H1 (cell line): ENCODE results near the gene RDH16. TPM values are rescaled to one million over a fixed set of nuclear protein-coding genes. Genes with fewer than 3 reads are reported as not detected.

ENCODE experiments used
- CBX5 ChIP-seq: fragments of 300-800, 300-1000 bp; sonication (generic); IDR thresholded peaks from 2 replicates; pipeline ENCODE4 v1.7.1; 2016; ENCODE audit warnings: antibody characterized with exemption, low read length, low read depth
- CHD7 ChIP-seq: fragments of 300-600 bp; sonication (generic); IDR thresholded peaks from 2 replicates; pipeline ENCODE4 v1.7.1; 2012; ENCODE audit warnings: low read length, moderate library complexity, mild to moderate bottlenecking, inconsistent platforms; ENCODE audit not compliant: insufficient replicate concordance
- NANOG ChIP-seq: IDR thresholded peaks from 2 replicates; pipeline ENCODE4 v1.6.1; 2011; ENCODE audit warnings: low read length, low read depth, mild to moderate bottlenecking, inconsistent platforms; ENCODE audit not compliant: insufficient read depth, poor library complexity, severe bottlenecking
- polyA plus RNA-seq, 7 experiments: library from polyadenylated mRNA; depleted of rRNA in 3 of 7; stranded (reverse) in 5 of 7; unstranded in 2 of 7; fragments of >200 nt in 5 of 7; fragments of 200-250 nt in 2 of 7; gene quantifications; 1 replicate in 5 of 7; 2 replicates in 1 of 7; 4 replicates in 1 of 7; pipeline versions ENCODE4 v1.2.1 to v1.2.3, GENCODE V29; 2011 to 2013; ENCODE audit warnings: missing spikeins in 2 of 7, mixed read lengths in 2 of 7
- total RNA-seq: library from RNA; stranded (reverse); fragmentation: NEBNext Ultra II Directional; extraction: Animal tissue kit (Norgen Biotek cat#: 25700); gene quantifications from 2 replicates; pipeline ENCODE4 v1.2.1, GENCODE V29; 2021
- TF ChIP-seq, protein P1 (sequence below): IDR thresholded peaks from 2 replicates; pipeline ENCODE4 v1.6.1; 2011; ENCODE audit warnings: low read length, improper control_type of control experiment
- TF ChIP-seq, protein P2 (sequence below), 3 experiments: IDR thresholded peaks; 1 replicate in 2 of 3; 2 replicates in 1 of 3; pipeline versions ENCODE4 v1.5.1 to v1.6.1; 2011; ENCODE audit warnings: low read length in 3 of 3, mild to moderate bottlenecking in 3 of 3, inconsistent platforms in 2 of 3, low read depth in 1 of 3, moderate library complexity in 1 of 3; ENCODE audit not compliant: insufficient read depth in 1 of 3; ENCODE audit errors: control extremely low read depth in 1 of 3

RDH16 gene
- total and polyA plus RNA-seq, 2 of the 8 experiments (the other 6 are each of a cell fraction or from before 2014, with no cell fraction given), result 0.30 to 0.79 TPM

- TF ChIP-seq CHD7 (no peak), NANOG (no peak), CBX5 (no peak)
- TF ChIP-seq, protein P1, sequence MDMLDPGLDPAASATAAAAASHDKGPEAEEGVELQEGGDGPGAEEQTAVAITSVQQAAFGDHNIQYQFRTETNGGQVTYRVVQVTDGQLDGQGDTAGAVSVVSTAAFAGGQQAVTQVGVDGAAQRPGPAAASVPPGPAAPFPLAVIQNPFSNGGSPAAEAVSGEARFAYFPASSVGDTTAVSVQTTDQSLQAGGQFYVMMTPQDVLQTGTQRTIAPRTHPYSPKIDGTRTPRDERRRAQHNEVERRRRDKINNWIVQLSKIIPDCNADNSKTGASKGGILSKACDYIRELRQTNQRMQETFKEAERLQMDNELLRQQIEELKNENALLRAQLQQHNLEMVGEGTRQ, result no peak
- TF ChIP-seq, protein P2, sequence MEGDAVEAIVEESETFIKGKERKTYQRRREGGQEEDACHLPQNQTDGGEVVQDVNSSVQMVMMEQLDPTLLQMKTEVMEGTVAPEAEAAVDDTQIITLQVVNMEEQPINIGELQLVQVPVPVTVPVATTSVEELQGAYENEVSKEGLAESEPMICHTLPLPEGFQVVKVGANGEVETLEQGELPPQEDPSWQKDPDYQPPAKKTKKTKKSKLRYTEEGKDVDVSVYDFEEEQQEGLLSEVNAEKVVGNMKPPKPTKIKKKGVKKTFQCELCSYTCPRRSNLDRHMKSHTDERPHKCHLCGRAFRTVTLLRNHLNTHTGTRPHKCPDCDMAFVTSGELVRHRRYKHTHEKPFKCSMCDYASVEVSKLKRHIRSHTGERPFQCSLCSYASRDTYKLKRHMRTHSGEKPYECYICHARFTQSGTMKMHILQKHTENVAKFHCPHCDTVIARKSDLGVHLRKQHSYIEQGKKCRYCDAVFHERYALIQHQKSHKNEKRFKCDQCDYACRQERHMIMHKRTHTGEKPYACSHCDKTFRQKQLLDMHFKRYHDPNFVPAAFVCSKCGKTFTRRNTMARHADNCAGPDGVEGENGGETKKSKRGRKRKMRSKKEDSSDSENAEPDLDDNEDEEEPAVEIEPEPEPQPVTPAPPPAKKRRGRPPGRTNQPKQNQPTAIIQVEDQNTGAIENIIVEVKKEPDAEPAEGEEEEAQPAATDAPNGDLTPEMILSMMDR (IDR thresholded peaks at IDR 0.05; ENCODE audit: control extremely low read depth in 1 of 3, insufficient read depth in 1 of 3, low read depth in 1 of 3, low read length in 3 of 3), result no peak
Observed at GRCh38 chr12:56916296-56916995, 41.0 kb downstream of the RDH16 start (continued).
